Activated B cell treated with CpG ODN at 0.5 μM for 24 hours (primary cell): ENCODE data around the gene SERPINB8. TPM values are rescaled to one million over a fixed set of nuclear protein-coding genes. Genes with fewer than 3 reads are reported as not detected.

Experiments used
- ATAC-seq: fragments of 200-7000 bp; cut with Tn5 transposase; one replicate; pipeline ENCODE4 v1.10.0; 2021; ENCODE audit warnings: low read depth, mild to moderate bottlenecking, moderate library complexity
- CTCF ChIA-PET: fragments of 350-600 bp; sonication (Branson Sonifier 250); formaldehyde crosslinking; loops from one replicate; lab custom pipeline; 2021; ENCODE audit warnings: antibody characterized with exemption; lab: Charles Lee
- POLR2A ChIA-PET: fragments of 350-600 bp; sonication (Branson Sonifier 250); formaldehyde crosslinking; loops from one replicate; lab custom pipeline; 2021; ENCODE audit warnings: antibody characterized with exemption; lab: Charles Lee
- DNase-seq: peaks from one replicate; pipeline ENCODE4 v3.0.0; 2022
- H3K27ac Mint-ChIP-seq: one replicate; pipeline ENCODE4 v1.8.0; 2020; ENCODE audit warnings: mixed read lengths
- H3K27me3 Mint-ChIP-seq: one replicate; pipeline ENCODE4 v1.8.0; 2021; ENCODE audit warnings: mixed read lengths
- H3K36me3 Mint-ChIP-seq: one replicate; pipeline ENCODE4 v1.8.0; 2021; ENCODE audit warnings: low read depth, mixed read lengths
- H3K4me1 Mint-ChIP-seq: one replicate; pipeline ENCODE4 v1.8.0; 2021; ENCODE audit warnings: mixed read lengths
- H3K4me3 Mint-ChIP-seq: one replicate; pipeline ENCODE4 v1.8.0; 2020; ENCODE audit warnings: mild to moderate bottlenecking, mixed read lengths
- H3K9me3 Mint-ChIP-seq: one replicate; pipeline ENCODE4 v1.8.0; 2020; ENCODE audit warnings: mixed read lengths
- intact Hi-C: fragments of 100-400 bp; cut with micrococcal nuclease; formaldehyde crosslinking; loops from one replicate; pipeline ENCODE4 v1.15.1; 2024
- total RNA-seq: library from RNA; stranded (reverse); gene quantifications from 2 replicates; pipeline ENCODE4 v1.2.3, GENCODE V29; 2022
- TF ChIP-seq, protein P1 (sequence below): fragments of 200-600 bp; IDR thresholded peaks from one replicate; pipeline ENCODE4 v1.8.0; 2022; ENCODE audit warnings: antibody characterized with exemption, mild to moderate bottlenecking

The SERPINB8 gene
- total RNA-seq, 1 donor from 2014 or later, result 29.5 TPM

DNA sequence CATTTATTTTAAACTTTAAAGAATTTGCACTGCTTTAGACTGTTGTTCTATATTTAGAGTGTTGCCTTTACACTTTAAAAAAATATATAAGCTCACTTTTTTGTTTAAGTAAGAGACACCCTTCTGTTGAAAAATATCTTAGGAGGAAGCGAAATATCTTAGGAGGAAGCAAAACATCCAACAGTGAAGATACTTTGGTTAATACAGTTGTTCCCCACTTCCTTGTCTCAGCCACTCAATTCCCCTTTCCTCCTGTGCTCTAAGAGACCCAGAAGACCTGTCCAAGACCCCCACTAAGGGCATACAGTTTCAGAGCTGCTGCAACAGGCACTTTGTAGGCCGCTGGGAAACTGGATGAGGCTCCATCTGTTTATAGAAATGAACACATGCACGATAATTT lies 5.7 kb downstream of the SERPINB8 start:
- Mint-ChIP-seq H3K27ac (peak overlapping the region; percentile 82), H3K4me3 (no peak overlapping the region), H3K36me3 (peaks cover 19% of the 10 kb centered on the region), H3K27me3 (no peaks in the 10 kb centered on the region), H3K4me1 (peaks cover 60% of the 10 kb centered on the region), H3K9me3 (no peaks in the 10 kb centered on the region)
- intact Hi-C loops, result loop anchor here (1.0 to 10.0 kb wide), 2 partner anchors 12 to 1451 kb away; partner anchors contain the start of gene ZCCHC2
- DNase-seq, result no peak
- POLR2A ChIA-PET, result interaction anchor here (0.6 kb wide), 1 partner anchor 536 kb away, joined by 5 read pairs; no protein-coding TSS in a partner anchor
- CTCF ChIA-PET, result interaction anchor here (1.1 to 4.2 kb wide), 4 partner anchors 11 to 457 kb away, joined by 5 to 20 read pairs (median 10); no protein-coding TSS in a partner anchor
- peak; percentile 28 for ATAC-seq
- TF ChIP-seq, protein P1, sequence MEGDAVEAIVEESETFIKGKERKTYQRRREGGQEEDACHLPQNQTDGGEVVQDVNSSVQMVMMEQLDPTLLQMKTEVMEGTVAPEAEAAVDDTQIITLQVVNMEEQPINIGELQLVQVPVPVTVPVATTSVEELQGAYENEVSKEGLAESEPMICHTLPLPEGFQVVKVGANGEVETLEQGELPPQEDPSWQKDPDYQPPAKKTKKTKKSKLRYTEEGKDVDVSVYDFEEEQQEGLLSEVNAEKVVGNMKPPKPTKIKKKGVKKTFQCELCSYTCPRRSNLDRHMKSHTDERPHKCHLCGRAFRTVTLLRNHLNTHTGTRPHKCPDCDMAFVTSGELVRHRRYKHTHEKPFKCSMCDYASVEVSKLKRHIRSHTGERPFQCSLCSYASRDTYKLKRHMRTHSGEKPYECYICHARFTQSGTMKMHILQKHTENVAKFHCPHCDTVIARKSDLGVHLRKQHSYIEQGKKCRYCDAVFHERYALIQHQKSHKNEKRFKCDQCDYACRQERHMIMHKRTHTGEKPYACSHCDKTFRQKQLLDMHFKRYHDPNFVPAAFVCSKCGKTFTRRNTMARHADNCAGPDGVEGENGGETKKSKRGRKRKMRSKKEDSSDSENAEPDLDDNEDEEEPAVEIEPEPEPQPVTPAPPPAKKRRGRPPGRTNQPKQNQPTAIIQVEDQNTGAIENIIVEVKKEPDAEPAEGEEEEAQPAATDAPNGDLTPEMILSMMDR, result no peak

DNA sequence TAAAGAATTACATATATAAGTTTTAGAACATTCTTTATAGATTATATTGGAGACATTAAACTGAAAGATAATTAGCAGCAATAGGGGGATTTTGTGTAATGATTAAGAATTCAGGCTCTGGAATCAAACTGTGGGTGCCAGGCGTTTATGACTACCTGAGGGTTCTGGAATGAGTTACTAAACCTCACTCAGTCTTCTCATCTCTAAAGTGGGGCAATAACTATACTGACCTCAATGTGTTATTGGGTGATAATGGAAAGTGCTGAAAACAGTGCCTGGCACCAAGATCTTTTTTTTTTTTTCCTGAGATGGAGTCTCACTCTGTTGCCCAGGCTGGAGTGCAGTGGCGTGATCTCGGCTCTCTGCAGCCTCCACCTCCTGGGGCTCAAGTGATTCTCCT lies 7.2 kb downstream of the SERPINB8 start:
- Mint-ChIP-seq H3K36me3 (peaks cover 33% of the 10 kb centered on the region), H3K27me3 (no peaks in the 10 kb centered on the region), H3K27ac (no peak overlapping the region), H3K4me3 (no peak overlapping the region), H3K9me3 (no peaks in the 10 kb centered on the region), H3K4me1 (peaks cover 45% of the 10 kb centered on the region)
- ATAC-seq (no peak), DNase-seq (no peak)
- TF ChIP-seq, protein P1, result no peak
- ChIA-PET POLR2A (no interaction called here), CTCF (interaction anchor here (0.7 to 4.2 kb wide), 4 partner anchors 9 to 459 kb away, joined by 3 to 20 read pairs (median 8); no protein-coding TSS in a partner anchor)
- intact Hi-C loops, result loop anchor here (10.0 kb wide), 1 partner anchor 1452 kb away; the partner anchor contains the start of gene ZCCHC2

DNA sequence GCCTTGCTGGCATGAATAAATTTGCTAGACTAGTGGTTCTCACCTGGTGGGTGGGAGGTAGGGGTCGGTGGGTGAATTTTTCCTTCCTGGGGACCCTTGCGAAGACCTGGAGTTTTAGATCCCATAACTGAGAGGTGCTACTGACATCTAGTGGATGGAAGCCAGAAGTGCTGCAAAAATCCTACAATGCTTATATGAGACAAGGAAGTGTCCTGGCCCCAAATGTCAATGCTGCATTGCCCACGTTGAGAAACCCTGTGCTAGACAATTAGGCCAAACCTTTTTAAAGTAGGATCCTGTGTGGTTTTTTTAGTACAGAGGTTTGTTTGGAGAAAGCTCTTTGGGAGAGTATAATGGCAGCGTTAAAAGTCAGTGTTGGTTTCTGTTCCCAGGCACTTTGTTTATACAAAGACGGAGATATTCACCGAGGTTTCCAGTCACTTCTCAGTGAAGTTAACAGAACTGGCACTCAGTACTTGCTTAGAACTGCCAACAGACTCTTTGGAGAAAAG lies 9.6 kb downstream of the SERPINB8 start:
- no peaks in the 10 kb centered on the region for H3K27me3 Mint-ChIP-seq
- DNase-seq (no peak), ATAC-seq (peak; percentile 72)
- H3K4me1 Mint-ChIP-seq, result peaks cover 27% of the 10 kb centered on the region
- no peaks in the 10 kb centered on the region for H3K9me3 Mint-ChIP-seq
- TF ChIP-seq, protein P1, result peak; percentile 89
- H3K4me3 Mint-ChIP-seq, result no peak overlapping the region
- CTCF ChIA-PET, result interaction anchor here (1.0 to 1.7 kb wide), 2 partner anchors 16 to 461 kb away, joined by 3 to 10 read pairs; no protein-coding TSS in a partner anchor
- intact Hi-C loops, result loop anchor here (1.0 to 10.0 kb wide), 7 partner anchors 9 to 1455 kb away; partner anchors contain the start of genes SERPINB8 and ZCCHC2
- H3K27ac Mint-ChIP-seq, result peak overlapping the region; percentile 16
- POLR2A ChIA-PET, result no interaction called here
- peaks cover 54% of the 10 kb centered on the region for H3K36me3 Mint-ChIP-seq

DNA sequence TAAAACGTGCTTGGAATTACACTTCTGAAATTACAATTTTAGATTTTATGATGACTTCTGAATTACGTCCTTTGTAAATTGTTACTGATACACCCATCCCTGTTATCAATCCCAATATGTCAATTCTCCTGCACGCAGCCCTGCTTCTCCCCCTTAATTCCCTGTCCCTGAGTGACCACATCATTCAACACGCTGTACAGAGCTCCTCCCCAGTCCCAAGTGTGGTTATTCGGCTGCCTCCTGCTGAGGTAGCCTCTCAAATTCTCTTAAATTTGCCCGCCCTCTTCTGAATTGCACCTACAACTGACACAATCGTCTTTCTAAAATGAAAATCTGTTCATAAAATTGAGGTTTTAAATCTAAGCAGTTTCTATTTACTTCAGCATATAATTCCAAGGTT lies 10.1 kb downstream of the SERPINB8 start:
- Mint-ChIP-seq H3K9me3 (no peaks in the 10 kb centered on the region), H3K4me3 (no peak overlapping the region), H3K4me1 (peaks cover 21% of the 10 kb centered on the region), H3K36me3 (peaks cover 59% of the 10 kb centered on the region), H3K27me3 (no peaks in the 10 kb centered on the region), H3K27ac (no peak overlapping the region)
- TF ChIP-seq, protein P1, result no peak
- POLR2A ChIA-PET, result no interaction called here
- intact Hi-C loops, result no loop called here
- CTCF ChIA-PET, result interaction anchor here (1.0 to 1.7 kb wide), 2 partner anchors 16 to 461 kb away, joined by 3 to 10 read pairs; no protein-coding TSS in a partner anchor
- no peak for ATAC-seq
- no peak for DNase-seq

DNA sequence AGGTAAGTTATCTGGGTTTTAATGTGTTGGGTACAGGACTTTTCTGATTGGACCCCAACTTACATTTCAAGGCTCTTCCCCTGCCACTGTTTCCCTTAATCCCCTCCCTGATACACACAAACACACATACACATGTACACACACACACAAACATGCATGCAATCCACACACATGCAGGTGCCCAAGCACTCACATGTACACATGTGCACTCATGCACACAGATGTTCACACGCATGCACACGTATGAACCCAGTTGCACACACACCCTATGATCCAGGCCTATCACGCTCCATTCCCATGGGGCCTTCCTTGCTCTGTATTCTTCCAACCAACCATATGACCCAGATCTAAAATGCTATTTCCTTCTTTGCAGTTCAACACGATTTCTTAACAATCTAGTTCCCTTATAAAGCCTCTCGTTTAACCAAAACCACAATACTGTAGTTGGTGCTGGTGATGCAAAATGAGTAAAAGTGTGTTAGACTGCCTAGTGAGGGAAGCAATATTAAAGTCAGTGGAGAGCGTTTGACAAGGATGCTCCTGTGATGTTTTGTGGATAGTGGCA lies 11.1 kb downstream of the SERPINB8 start:
- Mint-ChIP-seq H3K4me3 (no peak overlapping the region), H3K4me1 (peaks cover 13% of the 10 kb centered on the region), H3K9me3 (no peaks in the 10 kb centered on the region), H3K27me3 (no peaks in the 10 kb centered on the region), H3K36me3 (peaks cover 68% of the 10 kb centered on the region), H3K27ac (no peak overlapping the region)
- DNase-seq (no peak), ATAC-seq (no peak)
- TF ChIP-seq, protein P1, result no peak
- intact Hi-C loops, result no loop called here
- POLR2A ChIA-PET, result no interaction called here
- CTCF ChIA-PET, result interaction anchor here (1.7 kb wide), 1 partner anchor 17 kb away, joined by 10 read pairs; no protein-coding TSS in a partner anchor
